ENCODE results near the gene AATK. TPM values are rescaled to one million over a fixed set of nuclear protein-coding genes. Genes with fewer than 3 reads are reported as not detected.
A peak's percentile ranks its signal among the peaks of the same experiment; 100 is the strongest.

The AATK gene
- total RNA-seq, 4 donors from 2014 or later, result 23.9 to 190 (median 123) TPM

GRCh38 chr17:81179861-81180260 lies 13.8 kb upstream of the AATK start:
- DNase-seq, result no peak
- Histone ChIP-seq H3K36me3 (no peaks in the 10 kb centered on the region), H3K4me1 (no peaks in the 10 kb centered on the region), H3K9me3 (no peaks in the 10 kb centered on the region), H3K27ac (no peak overlapping the region), H3K27me3 (no peaks in the 10 kb centered on the region), H3K4me3 (no peak overlapping the region)
- TF ChIP-seq CTCF (IDR thresholded peaks at IDR 0.05), result no peak
- no peak for TF ChIP-seq POLR2A (IDR thresholded peaks at IDR 0.05)

GRCh38 chr17:81179220-81179619 lies 13.2 kb upstream of the AATK start:
- H3K4me1 ChIP-seq, result no peaks in the 10 kb centered on the region
- no peak for TF ChIP-seq CTCF (IDR thresholded peaks at IDR 0.05)
- H3K27me3 ChIP-seq, result no peaks in the 10 kb centered on the region
- H3K27ac ChIP-seq, result no peak overlapping the region
- H3K9me3 ChIP-seq, result no peaks in the 10 kb centered on the region
- no peaks in the 10 kb centered on the region for H3K36me3 ChIP-seq
- DNase-seq, result no peak
- H3K4me3 ChIP-seq, result no peak overlapping the region

- H3K4me1 ChIP-seq, result no peaks in the 10 kb centered on the region
- no peaks in the 10 kb centered on the region for H3K36me3 ChIP-seq
- no peak for DNase-seq
- no peak overlapping the region for H3K27ac ChIP-seq
- H3K27me3 ChIP-seq, result no peaks in the 10 kb centered on the region
- TF ChIP-seq POLR2A (IDR thresholded peaks at IDR 0.05), result no peak
- no peak for TF ChIP-seq CTCF (IDR thresholded peaks at IDR 0.05)
- no peak overlapping the region for H3K4me3 ChIP-seq
- H3K9me3 ChIP-seq, result no peaks in the 10 kb centered on the region
Observed at GRCh38 chr17:81178136-81179091, 12.4 kb upstream of the AATK start.

- TF ChIP-seq POLR2A (IDR thresholded peaks at IDR 0.05) (no peak), CTCF (IDR thresholded peaks at IDR 0.05) (peak in 1 of 6 experiments; percentile 6)
- no peaks in the 10 kb centered on the region for H3K36me3 ChIP-seq
- no peak overlapping the region for H3K4me3 ChIP-seq
- H3K4me1 ChIP-seq, result no peaks in the 10 kb centered on the region
- H3K27ac ChIP-seq, result no peak overlapping the region
- H3K9me3 ChIP-seq, result no peaks in the 10 kb centered on the region
- H3K27me3 ChIP-seq, result no peaks in the 10 kb centered on the region
- DNase-seq, result no peak
Observed at GRCh38 chr17:81176666-81177065, 10.6 kb upstream of the AATK start.

- no peaks in the 10 kb centered on the region for H3K36me3 ChIP-seq
- no peak overlapping the region for H3K27ac ChIP-seq
- no peak for DNase-seq
- no peaks in the 10 kb centered on the region for H3K4me1 ChIP-seq
- no peaks in the 10 kb centered on the region for H3K9me3 ChIP-seq
- no peak for TF ChIP-seq CTCF (IDR thresholded peaks at IDR 0.05)
- TF ChIP-seq POLR2A (IDR thresholded peaks at IDR 0.05), result no peak
- H3K27me3 ChIP-seq, result no peaks in the 10 kb centered on the region
- no peak overlapping the region for H3K4me3 ChIP-seq
Observed at GRCh38 chr17:81173762-81174155, 7.7 kb upstream of the AATK start.
